WTC11 (cell line): ENCODE results near the gene GALM. TPM values are rescaled to one million over a fixed set of nuclear protein-coding genes. Genes with fewer than 3 reads are reported as not detected.

Experiments used
- ATAC-seq: fragments of 200-7000 bp; cut with Tn5 transposase; 2 replicates; pipeline ENCODE4 v1.10.0; 2021; ENCODE audit warnings: mild to moderate bottlenecking, moderate library complexity
- CTCF ChIA-PET: fragments of 300-600 bp; sonication (Branson Sonifier 250); formaldehyde crosslinking; loops from one replicate; lab custom pipeline; 2021; ENCODE audit warnings: antibody characterized with exemption; lab: Charles Lee
- POLR2A ChIA-PET: fragments of 350-600 bp; sonication (Branson Sonifier 250); formaldehyde crosslinking; loops from one replicate; lab custom pipeline; 2021; ENCODE audit warnings: antibody characterized with exemption; lab: Charles Lee
- DNase-seq: peaks from one replicate; pipeline ENCODE4 v3.0.0; 2021; ENCODE audit warnings: low spot score
- H3K27ac Mint-ChIP-seq: 2 replicates; pipeline ENCODE4 v1.8.0; 2021; ENCODE audit warnings: mixed read lengths
- H3K27me3 Mint-ChIP-seq: 2 replicates; pipeline ENCODE4 v1.8.0; 2021; ENCODE audit warnings: low read depth, mild to moderate bottlenecking, moderate library complexity, mixed read lengths
- H3K36me3 Mint-ChIP-seq: 2 replicates; pipeline ENCODE4 v1.8.0; 2021; ENCODE audit warnings: mixed read lengths
- H3K4me1 Mint-ChIP-seq: 2 replicates; pipeline ENCODE4 v1.8.0; 2022; ENCODE audit warnings: mixed read lengths
- H3K4me3 Mint-ChIP-seq: 2 replicates; pipeline ENCODE4 v1.8.0; 2021; ENCODE audit warnings: mild to moderate bottlenecking, moderate library complexity, mixed read lengths
- H3K9me3 Mint-ChIP-seq: 2 replicates; pipeline ENCODE4 v1.8.0; 2021; ENCODE audit warnings: mixed read lengths
- AFF4 ChIP-seq: sonication (generic); formaldehyde crosslinking; IDR thresholded peaks from 2 replicates; pipeline ENCODE4 v1.8.1; 2023; ENCODE audit warnings: mild to moderate bottlenecking, missing genetic modification reagents, borderline replicate concordance
- AR ChIP-seq: fragments of 250-450 bp; sonication (Bioruptor Pico); IDR thresholded peaks from 2 replicates; pipeline ENCODE4 v1.9.0; 2021; ENCODE audit warnings: mild to moderate bottlenecking
- ATF6 ChIP-seq: sonication (generic); formaldehyde crosslinking; IDR thresholded peaks from 2 replicates; pipeline ENCODE4 v1.8.1; 2023; ENCODE audit warnings: mild to moderate bottlenecking, missing genetic modification reagents
- CREM ChIP-seq: sonication (generic); formaldehyde crosslinking; IDR thresholded peaks from 2 replicates; pipeline ENCODE4 v1.8.1; 2022; ENCODE audit warnings: mild to moderate bottlenecking, missing genetic modification reagents, moderate library complexity
- FOXP1 ChIP-seq: sonication (generic); formaldehyde crosslinking; IDR thresholded peaks from 2 replicates; pipeline ENCODE4 v1.8.0; 2022; ENCODE audit warnings: missing genetic modification reagents, mild to moderate bottlenecking, moderate library complexity, borderline replicate concordance
- IRF2 ChIP-seq: sonication (generic); formaldehyde crosslinking; IDR thresholded peaks from 2 replicates; pipeline ENCODE4 v1.8.0; 2022; ENCODE audit warnings: low read depth, missing genetic modification reagents, borderline replicate concordance
- MAX ChIP-seq: sonication (generic); formaldehyde crosslinking; IDR thresholded peaks from 2 replicates; pipeline ENCODE4 v1.8.0; 2022; ENCODE audit warnings: mild to moderate bottlenecking, missing genetic modification reagents
- NR3C1 ChIP-seq: sonication (generic); formaldehyde crosslinking; conservative IDR thresholded peaks from 2 replicates; pipeline ENCODE4 v1.8.1; 2023; ENCODE audit warnings: low read depth, mild to moderate bottlenecking, missing genetic modification reagents
- OVOL2 ChIP-seq: fragments of 250-450 bp; sonication (Bioruptor Pico); IDR thresholded peaks from 2 replicates; pipeline ENCODE4 v1.9.0; 2021; ENCODE audit warnings: mild to moderate bottlenecking, borderline replicate concordance
- PREB ChIP-seq: sonication (generic); formaldehyde crosslinking; IDR thresholded peaks from 2 replicates; pipeline ENCODE4 v1.8.1; 2022; ENCODE audit warnings: mild to moderate bottlenecking, missing genetic modification reagents, moderate library complexity, borderline replicate concordance
- PRRX2 ChIP-seq: fragments of 250-450 bp; sonication (Bioruptor Pico); IDR thresholded peaks from 2 replicates; pipeline ENCODE4 v1.8.0; 2021; ENCODE audit warnings: mild to moderate bottlenecking
- ZSCAN18 ChIP-seq: fragments of 250-450 bp; sonication (Bioruptor Pico); IDR thresholded peaks from 2 replicates; pipeline ENCODE4 v2.1.2; 2022; ENCODE audit warnings: mild to moderate bottlenecking, moderate library complexity
- total RNA-seq: library from RNA; stranded (reverse); gene quantifications from 3 replicates; pipeline ENCODE4 v1.2.3, GENCODE V29; 2021

Gene GALM
- total RNA-seq, 1 experiment from 2014 or later: 11.2 TPM

- TF ChIP-seq OVOL2 (CRISPR knock-in tag) (no peak), IRF2 (CRISPR knock-in tag) (no peak), NR3C1 (CRISPR knock-in tag) (no peak), AFF4 (CRISPR knock-in tag) (no peak), PRRX2 (CRISPR knock-in tag) (no peak), CREM (CRISPR knock-in tag) (no peak), ZSCAN18 (no peak), ATF6 (no peak)
These were observed 48.6 kb upstream of the GALM start (continued) for GRCh38 chr2:38617301-38617700.

- no peak for TF ChIP-seq FOXP1 (CRISPR knock-in tag)
- TF ChIP-seq, all 79 proteins: peak for 0
- Mint-ChIP-seq H3K27ac (no peak overlapping the region), H3K4me1 (peaks cover 12% of the 10 kb centered on the region), H3K27me3 (no peaks in the 10 kb centered on the region), H3K9me3 (peaks cover 6% of the 10 kb centered on the region), H3K4me3 (no peak overlapping the region), H3K36me3 (no peaks in the 10 kb centered on the region)
- CTCF ChIA-PET: interaction anchor here (0.6 to 1.0 kb wide), 2 partner anchors 17 to 89 kb away, joined by 4 read pairs; partner anchors contain the start of gene HNRNPLL
- DNase-seq (no peak), ATAC-seq (no peak)
- POLR2A ChIA-PET: no interaction called here
These were observed 46.3 kb upstream of the GALM start for GRCh38 chr2:38619458-38620164.

GRCh38 chr2:38620282-38620977 lies 45.5 kb upstream of the GALM start:
- Mint-ChIP-seq H3K4me3 (no peak overlapping the region), H3K27ac (no peak overlapping the region), H3K27me3 (no peaks in the 10 kb centered on the region), H3K9me3 (peaks cover 6% of the 10 kb centered on the region), H3K4me1 (peaks cover 14% of the 10 kb centered on the region), H3K36me3 (no peaks in the 10 kb centered on the region)
- TF ChIP-seq PREB (CRISPR knock-in tag): no peak
- no peak for TF ChIP-seq MAX
- no peak for TF ChIP-seq AR (CRISPR knock-in tag)
- ChIA-PET CTCF (interaction anchor here (1.0 kb wide), 1 partner anchor 18 kb away, joined by 4 read pairs; the partner anchor contains the start of gene HNRNPLL), POLR2A (no interaction called here)
- ATAC-seq: no peak
- no peak for DNase-seq
